ENCODE data around the gene SRMS.
"Not testable (repeated sequence)": the region's sequence is repeated elsewhere in the genome, so short reads cannot be mapped to it uniquely, and the experiment has no call there.

The SRMS gene

DNA sequence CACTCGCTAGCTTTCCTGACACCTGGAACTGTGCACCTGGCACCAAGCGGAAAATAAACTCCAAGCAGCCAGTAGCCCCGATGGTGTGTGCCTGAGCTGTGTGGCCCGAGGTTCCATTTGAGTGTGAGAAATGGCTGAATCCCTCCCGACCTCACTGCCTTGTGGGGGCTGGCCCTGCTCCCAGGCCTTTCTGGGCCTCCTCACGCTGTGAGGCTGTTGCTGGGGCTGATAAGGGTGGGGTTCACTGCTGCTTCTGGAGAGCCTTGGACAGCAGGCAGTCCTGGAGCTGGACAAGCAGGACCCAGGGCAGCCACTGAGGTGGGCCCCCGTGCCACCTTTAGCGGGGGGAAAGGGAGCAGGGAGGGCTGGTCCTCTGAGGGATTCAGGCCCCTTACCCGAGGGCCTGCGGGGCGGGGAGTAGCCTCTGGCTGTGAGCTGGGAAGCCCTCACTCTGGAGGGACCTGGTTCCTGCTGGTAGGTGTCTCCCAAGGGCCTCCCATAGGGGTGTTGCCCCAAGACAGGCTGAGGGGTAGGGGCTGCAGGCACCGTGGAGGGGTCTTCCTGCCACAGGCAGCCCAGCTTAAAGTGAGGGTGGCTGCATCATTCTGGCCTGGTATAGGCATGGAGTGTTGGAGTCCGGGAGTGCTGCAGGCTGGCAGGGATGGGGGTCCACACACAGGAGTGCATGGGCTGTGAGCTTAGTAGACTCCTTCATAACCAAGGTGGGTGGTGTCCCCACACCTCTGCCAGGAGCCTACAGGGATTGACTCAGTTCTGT lies 25.3 kb downstream of the SRMS start:
- no peak for DNase-seq (ENCODE audit: low read depth)

DNA sequence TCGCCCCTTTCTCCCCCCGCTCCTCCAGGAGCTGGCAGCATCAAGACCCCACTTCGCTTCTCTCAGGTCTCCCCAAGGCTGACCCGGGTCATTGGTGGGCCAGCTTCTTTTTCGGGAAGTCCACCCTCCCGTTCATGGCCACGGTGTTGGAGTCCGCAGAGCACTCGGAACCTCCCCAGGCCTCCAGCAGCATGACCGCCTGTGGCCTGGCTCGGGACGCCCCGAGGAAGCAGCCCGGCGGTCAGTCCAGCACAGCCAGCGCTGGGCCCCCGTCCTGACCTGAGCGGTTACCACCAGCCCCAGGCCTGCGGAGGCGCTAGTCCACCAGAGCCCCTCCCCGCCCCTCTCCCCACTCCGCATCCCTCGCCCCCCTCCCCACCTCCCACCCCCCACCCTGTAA lies 25.9 kb downstream of the SRMS start:
- DNase-seq (ENCODE audit: low read depth), result no peak

DNA sequence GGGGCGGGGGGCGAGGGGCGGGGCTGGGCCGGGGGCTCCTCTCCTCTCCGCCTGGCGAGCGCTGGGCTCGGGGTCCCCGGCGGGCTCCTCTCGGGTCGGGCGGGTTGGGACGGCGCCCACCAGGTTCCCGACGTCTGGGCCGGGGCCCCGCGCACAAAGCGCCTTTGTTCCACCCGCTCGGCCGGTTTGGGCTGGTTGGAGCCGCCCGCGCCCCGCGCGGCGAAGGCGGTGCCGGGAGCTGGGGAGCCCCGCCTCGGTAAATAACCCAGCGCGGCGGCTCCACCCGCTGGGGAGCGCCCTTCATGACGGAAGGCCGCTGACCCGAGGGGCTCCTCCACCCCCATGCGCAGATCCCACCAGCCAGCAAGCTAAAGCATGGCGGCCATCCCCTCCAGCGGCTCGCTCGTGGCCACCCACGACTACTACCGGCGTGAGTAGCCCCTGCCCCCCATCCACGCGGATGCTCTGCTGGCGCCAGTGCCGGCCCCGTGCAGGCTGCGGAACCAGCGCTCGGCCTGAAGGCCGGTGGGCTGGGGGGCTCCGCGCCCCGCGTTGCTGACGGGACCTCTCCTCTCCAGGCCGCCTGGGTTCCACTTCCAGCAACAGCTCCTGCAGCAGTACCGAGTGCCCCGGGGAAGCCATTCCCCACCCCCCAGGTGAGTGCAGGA lies 26.5 kb downstream of the SRMS start:
- DNase-seq (ENCODE audit: low read depth), result peak; percentile 43

DNA sequence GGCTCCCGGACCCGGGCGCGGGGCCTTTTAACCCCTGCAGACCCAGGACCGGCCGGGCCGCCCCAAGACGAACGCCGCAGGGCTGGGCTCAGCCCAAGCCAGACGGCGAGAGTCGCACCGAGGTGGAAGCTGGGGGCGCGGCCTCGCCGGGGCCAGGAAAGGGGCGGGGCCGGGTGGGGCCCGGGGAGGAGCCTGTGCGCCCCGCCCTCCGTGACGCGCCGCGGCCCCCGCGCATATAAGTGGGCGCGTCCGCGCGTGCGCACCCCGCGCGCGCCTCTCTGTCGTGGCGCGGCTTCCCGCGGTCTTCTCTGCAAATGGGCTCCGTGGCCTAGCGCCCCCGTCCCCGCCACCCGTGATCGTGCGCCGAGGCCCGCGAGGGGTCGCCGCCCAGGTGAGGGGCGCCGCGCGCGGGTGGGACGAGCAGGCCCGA lies 27.0 kb downstream of the SRMS start, which contains the start of gene PPDPF:
PPDPF (plus strand) TSS at position 262 of the 430 bp plus-strand sequence. CDS start 544 bp downstream, outside the sequence.
- peak; percentile 74 for DNase-seq (ENCODE audit: low read depth)

DNA sequence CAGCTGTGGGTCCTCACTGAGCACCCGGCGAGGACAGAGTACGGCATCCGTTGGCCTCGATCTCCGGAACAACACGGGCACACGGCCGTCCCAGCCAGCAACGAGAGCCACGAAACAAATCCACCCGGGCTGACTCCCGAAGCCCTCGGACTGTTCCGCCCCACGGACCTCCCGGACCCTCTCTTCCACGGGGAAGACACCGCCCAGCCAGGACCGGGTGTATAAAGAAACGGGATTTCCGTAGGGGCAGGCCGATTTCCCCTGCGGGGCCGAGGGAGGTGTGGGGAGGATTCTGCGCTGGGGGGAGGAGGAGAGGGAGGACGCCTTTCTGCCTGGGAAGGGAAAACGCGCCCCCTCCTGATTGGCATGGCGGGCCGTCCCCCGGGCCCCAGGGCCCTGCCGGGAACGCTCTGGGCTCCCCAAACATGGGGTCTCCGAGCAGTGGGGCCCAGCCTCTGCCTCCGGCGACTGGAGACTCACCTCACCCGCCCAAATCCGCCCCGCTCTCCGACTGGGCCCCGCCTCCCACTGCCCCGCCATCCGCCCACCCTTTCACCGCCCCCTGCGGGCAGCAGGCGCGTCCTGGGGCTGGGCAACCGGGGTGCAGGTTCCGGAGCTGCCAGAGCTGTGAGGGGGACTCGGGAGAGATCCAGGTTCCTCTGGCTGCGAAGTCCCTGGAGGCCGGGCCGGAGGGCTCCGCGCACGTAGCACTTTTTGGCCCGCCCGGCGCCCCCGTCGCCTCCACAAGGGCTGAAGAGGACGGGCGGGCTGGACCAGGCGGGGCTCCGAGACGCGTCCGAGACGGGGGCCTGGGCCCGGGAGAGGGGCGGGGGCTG lies 27.7 kb downstream of the SRMS start:
- peak; percentile 45 for DNase-seq (ENCODE audit: low read depth)

DNA sequence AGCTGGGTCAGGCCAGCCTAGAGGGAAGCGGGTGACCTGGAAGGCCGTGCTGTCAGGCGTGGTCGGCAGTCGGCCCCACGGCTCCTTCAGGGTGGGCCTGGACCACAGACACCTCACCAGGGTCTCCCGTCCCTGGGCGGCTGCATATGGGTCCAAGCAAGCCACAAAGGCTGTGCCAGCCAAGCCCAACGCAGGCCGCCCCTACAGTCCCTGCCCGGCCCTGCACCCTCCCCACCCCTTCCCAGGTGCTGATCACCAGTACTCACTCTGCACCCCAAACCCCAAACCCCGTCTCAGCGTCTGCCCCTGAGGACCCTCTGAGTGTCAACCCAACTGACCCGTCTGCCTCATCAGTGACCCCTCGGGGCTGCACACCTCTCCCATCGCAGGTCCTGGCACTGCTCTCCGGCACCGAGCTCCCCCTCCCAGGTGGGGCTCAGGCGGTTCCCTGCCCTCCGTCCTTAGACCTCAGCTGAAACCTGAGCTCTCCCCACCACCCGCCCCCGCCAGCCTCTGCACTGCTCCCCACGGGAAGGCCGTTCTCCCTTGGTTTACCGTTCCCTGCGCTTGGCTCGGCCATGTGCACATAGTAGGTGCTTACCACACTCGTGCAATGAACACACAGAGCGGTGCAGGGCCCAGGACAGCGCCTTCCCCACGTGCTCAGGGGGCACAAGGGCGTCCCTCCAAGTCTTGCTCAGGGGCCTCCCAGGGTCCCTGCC lies 28.4 kb downstream of the SRMS start:
- no peak for DNase-seq (ENCODE audit: low read depth)

DNA sequence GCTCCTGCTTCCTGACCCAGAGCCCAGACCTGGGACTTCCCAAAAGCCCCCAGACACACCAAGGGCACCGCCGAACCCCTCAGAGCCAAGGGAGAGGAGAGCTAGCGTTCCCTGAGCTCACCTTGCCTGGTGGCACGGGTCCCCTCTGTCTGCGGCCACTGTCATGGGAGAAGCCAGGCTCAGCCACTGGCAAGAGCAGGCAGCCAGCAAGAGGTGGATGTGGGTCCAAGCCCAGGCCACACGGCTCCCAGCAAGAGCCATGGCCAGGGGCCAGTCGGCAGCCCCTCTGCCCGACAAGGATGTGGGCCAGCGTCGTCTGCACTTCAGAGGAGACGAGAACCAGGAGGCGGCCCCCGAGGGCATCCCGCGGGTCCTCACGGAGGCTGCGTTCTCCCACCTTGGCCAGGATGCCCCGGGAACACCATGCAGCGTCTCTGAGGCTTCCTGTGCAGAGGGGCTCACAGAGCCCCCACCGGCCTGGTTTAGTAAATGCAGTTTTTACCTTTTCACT lies 29.1 kb downstream of the SRMS start:
- no peak for DNase-seq (ENCODE audit: low read depth)

DNA sequence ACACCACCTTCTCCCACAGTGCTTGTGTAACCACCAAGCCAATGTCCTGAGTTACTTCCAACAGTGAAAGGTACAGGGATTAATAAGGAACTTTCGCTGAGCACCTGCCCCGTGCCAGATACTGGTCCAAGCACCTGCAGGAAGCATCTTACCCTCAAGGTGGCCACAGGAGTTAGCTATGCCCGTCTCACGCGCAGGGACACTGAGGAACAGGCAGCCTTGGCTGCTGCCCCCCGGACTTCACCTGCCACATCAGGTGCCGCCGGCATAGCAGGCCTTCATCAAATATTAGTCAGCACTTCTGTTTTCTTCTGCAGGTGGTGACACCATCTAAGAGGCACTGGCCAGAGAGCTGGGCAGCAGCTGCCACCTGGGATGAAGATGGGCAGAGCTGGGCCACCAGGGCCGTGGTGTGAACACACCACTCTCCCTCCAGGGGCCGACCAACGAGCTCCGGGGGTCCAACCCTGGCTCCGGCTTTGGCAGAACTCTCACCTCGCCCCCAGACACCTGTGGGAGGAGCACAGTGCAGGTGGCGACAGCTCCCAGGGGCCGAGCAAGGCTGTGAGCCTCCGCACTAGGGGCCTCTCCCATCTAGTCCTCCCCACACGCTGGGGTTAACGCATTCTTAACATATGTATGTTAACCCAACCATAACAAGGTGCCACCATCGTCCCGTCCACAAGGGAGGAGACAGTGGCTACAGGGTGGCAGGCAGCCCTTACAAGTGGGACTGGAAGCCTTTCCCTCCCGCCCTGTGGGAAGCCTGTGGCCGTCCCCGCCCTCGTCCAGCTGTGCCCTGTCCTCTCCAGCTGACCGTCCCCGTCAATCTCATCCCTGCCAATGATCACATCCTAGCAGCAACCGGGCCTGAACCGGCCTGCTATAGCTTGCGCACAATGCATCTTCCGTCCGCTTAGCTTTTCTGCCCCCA lies 29.9 kb downstream of the SRMS start:
- no peak for DNase-seq (ENCODE audit: low read depth)

DNA sequence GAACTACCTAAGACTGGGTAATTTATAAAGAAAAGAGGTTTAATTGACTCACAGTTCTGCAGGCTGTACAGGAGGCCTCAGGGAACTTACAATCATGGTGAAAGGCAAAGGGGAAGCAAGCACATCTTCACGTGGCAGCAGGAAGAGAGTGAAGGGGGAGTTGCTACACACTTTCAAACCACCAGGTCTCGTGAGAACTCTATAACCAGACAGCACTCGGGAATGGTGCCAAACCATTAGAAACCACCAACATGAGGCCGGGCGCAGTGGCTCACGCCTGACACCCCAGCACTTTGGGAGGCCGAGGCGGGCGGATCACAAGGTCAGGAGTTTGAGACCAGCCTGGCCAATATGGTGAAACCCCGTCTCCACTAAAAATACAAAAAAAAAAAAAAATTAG lies 33.0 kb downstream of the SRMS start:
- not testable (repeated sequence) for DNase-seq (ENCODE audit: low read depth)

DNA sequence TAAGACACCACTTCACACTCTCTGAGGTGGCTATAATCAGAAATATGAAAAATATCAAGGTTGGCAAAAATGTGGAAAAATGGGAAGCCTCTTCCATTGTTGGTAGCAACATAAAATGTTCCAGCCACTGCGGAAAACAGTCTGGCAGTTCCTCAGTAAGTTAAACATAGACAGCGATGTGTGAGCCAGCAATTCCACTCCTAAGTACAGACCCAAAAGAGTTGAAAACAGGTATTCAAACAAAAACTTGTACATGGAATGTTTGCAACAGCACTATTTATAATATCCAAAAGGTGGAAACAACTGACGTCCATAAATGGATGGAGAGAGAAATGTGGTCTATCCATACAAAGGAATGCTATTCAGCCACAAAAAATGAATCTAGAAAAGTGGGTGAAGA lies 34.3 kb downstream of the SRMS start:
- no peak for DNase-seq (ENCODE audit: low read depth)

DNA sequence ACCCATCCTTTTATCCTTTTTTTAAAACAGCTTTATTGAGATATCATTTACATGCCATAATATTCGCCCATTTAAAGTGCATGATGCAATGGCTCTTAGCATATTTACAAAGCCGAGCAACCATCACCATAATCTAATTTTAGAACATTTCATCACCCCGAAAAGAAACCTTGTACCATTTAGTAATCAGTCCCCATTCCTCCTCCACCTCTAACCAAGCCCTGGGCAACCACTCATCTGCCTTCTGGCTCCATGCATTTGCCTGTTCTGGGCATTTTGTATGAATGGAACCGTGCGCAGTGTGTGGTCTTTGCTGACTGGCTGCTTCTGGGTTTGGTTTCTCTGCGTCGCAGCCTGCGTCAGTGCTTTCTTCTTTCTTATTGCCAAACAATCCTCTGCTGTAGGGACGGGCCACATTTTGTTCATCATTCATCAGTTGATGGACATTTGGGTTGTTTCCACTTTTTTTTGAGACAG lies 38.4 kb downstream of the SRMS start:
- no peak for DNase-seq (ENCODE audit: low read depth)

DNA sequence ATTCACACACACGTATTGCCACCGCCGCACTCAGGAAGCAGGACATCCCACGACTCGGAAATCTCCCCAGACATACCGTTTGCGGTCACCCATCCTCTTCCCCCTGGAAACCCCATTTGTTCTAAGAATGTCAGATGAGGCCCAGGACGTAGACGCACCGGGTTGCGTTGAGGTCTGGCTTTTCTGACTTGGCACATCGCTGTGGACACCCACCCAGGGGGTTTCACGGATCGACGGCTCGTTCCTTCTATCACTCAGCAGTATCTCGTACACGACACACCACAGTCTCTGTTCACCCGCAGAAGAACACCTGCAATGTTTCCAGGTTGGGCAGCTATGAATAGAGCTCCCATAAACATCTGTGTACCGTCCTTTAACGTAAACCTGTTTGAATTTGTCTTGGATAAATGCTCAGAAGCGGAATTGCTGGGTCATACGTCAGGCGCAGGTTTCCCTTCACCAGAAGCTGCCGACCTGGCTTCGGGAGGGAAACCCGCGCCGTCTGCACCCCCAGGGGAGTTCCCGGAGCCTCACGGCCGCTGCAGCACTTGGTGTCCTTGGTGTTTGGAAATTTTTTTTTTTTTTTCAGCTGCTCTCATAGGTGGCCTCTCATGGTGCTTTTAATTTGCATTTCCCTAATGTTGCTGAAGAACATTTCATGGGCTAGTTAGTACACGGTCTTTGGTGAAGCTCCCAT lies 39.3 kb downstream of the SRMS start:
- DNase-seq (ENCODE audit: low read depth), result no peak

DNA sequence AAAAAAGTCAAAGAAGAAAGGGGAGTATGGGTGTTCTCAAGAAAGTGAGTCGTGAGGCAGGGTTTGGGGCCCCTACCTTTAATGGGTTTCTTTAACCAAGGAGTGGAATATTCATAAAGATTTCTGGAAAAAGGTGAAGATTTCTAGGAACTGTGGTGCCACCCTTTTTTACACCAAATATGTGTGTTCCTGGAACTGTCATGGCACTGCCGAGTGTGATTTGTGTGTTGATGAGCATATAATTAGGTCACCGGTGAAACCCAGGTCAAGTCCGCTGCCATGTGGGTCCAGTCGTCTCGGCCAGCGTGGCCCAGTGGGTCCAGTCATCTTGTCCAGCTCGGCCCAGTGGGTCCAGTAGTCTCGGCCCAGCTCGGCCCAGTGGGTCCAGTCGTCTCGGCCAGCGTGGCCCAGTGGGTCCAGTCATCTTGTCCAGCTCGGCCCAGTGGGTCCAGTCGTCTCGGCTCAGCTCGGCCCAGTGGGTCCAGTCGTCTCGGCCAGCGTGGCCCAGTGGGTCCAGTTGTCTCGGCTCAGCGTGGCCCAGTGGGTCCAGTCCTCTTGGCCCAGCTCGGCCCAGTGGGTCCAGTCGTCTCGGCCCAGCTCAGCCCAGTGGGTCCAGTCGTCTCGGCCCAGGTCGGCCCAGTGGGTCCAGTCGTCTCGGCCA lies 40.3 kb downstream of the SRMS start:
- DNase-seq (ENCODE audit: low read depth), result no peak

DNA sequence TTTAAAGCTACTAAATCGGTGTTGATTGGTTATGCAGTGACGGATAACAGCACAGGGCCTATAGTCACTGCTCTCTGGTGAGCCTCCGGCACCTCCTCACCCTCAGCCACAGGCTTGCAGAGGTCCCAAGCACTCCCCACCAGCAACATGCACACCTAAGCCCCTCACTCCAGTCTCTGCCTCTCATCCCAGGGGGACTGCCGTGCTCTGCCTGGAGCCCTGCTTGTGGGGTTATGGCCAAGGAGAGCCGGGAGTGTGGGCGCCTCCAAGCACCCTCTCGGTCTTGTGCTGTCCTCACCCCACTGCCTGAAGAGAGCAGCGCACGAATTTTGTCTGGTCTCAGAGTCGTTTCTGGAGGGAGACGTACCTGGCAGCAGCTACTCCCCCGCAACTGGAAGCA lies 41.8 kb downstream of the SRMS start:
- DNase-seq (ENCODE audit: low read depth), result no peak

DNA sequence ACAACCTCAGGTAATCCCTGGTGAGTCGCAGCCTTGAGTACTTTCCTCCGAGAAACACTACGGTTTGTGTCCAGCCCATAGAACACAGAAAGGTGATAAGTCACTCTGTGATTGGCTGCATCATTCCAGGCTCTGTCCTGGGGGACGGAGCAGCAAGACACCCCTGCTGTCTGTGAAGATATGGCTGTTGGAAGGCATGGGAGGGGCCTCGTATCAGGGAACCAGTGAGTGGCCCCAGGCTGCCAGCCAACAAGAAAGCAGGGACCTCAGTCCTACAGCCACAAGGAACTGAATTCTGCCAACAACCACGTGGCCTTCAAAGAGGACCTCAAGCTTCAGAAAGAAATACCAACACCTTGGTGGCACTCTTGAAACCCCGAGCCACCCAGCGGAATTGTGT lies 42.3 kb downstream of the SRMS start:
- no peak for DNase-seq (ENCODE audit: low read depth)

DNA sequence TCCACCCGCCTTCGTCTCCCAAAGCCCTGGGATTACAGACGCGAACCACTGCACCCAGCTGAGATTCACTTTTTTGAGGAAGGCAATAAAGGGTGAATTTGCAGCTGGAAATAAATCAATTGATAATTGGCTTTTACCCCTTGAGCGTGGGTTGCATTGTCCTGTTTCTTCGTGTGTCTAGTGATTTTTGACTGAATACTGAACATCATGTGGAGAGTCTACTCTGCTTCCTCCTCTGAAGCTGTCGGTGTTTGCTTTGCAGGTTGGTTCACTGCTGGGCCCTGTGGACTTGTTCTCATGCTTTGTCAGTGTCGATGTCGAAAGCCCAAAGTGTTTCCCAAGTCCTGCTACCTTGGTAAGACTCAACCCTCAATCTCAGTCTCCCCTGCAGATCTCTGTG lies 42.9 kb downstream of the SRMS start:
- DNase-seq (ENCODE audit: low read depth), result no peak

DNA sequence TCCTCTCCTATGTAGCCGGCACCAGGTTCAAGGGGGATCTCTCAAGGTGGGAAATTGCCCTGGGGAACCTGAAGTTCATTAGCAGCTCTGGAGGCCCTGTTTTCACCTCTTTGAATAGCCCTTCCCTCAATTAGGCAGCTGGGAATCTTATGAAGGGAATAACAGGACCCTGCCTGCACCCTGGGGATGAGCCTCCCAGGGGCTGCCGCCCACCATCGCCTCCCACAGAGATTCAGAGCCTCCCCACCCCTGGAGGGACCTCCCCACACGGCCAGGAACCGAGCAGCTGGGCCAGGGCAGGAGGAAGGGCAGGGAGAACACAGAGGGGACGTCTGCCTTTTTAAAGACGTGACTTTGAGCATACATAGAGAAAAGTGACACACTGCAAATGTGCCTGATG lies 44.0 kb downstream of the SRMS start:
- DNase-seq (ENCODE audit: low read depth), result no peak

DNA sequence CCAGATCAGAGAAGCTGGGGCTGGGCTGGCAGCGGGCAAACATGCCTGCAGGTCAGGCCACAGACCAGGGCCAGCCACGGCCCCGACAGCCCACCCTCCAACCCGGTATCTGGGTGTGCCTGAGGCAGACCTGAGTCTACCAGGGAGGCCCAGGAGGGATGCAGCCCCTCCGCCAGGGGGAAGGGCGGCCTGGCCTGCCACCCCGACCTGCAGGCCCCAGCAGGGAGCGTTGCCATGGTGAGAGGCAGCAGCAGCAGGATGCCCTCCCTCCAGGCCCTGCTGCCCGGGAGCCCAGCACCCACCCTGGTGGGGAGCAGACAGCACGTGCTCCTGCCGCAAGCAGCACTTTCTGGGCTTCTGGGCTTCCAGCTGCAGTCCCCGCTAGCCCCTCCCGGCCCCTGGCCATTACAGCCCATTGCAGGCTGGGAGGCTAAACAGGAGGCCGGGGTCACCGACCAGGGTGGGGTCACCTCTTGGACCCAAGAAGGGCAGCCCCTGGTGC lies 44.8 kb downstream of the SRMS start:
- no peak for DNase-seq (ENCODE audit: low read depth)
